DOHH2 (cell line): ENCODE data around the gene FBXO15.

Experiments used
- H3F3A ChIP-seq: fragments of 200-600 bp; sonication (generic), shearing (Covaris generic); 2 replicates; pipeline ENCODE4 v1.6.0; 2016; ENCODE audit warnings: antibody characterized with exemption, mild to moderate bottlenecking; ENCODE audit not compliant: control insufficient read depth, insufficient read depth
- H3K27ac ChIP-seq: fragments of 200-600 bp; sonication (generic); 2 replicates; pipeline ENCODE4 v1.5.1; 2014; ENCODE audit warnings: low read depth, mild to moderate bottlenecking, low read length, moderate library complexity
- H3K27me3 ChIP-seq: fragments of 200-600 bp; sonication (generic); 2 replicates; pipeline ENCODE4 v1.6.1; 2014; ENCODE audit warnings: mild to moderate bottlenecking, low read length, mixed read lengths; ENCODE audit not compliant: control insufficient read depth
- H3K36me3 ChIP-seq: fragments of 200-600 bp; sonication (generic); 2 replicates; pipeline ENCODE4 v1.6.1; 2014; ENCODE audit warnings: mild to moderate bottlenecking, low read length, moderate library complexity, mixed read lengths; ENCODE audit not compliant: control insufficient read depth
- H3K4me1 ChIP-seq: fragments of 200-600 bp; sonication (generic); 2 replicates; pipeline ENCODE4 v1.6.1; 2014; ENCODE audit warnings: mild to moderate bottlenecking, low read length, mixed read lengths; ENCODE audit not compliant: control insufficient read depth
- H3K4me2 ChIP-seq: fragments of 200-600 bp; sonication (generic); 2 replicates; pipeline ENCODE4 v1.6.0; 2014; ENCODE audit warnings: mild to moderate bottlenecking, low read length, moderate library complexity
- H3K4me3 ChIP-seq: fragments of 200-600 bp; sonication (generic); 2 replicates; pipeline ENCODE4 v1.5.1; 2014; ENCODE audit warnings: mild to moderate bottlenecking, low read length, mixed read lengths
- H3K79me2 ChIP-seq: fragments of 200-600 bp; sonication (generic); 2 replicates; pipeline ENCODE4 v1.6.1; 2014; ENCODE audit warnings: mild to moderate bottlenecking, low read length, mixed read lengths; ENCODE audit not compliant: control insufficient read depth
- H3K9me2 ChIP-seq: fragments of 200-600 bp; sonication (generic); replicated peaks from 2 replicates; pipeline ENCODE4 v1.6.1; 2014; ENCODE audit warnings: mild to moderate bottlenecking, low read length, mixed read lengths; ENCODE audit not compliant: control insufficient read depth
- H3K9me3 ChIP-seq: fragments of 200-600 bp; sonication (generic); 2 replicates; pipeline ENCODE4 v1.6.1; 2014; ENCODE audit warnings: antibody characterized with exemption, low read length, mixed read lengths; ENCODE audit not compliant: control insufficient read depth, insufficient read depth
- H4K20me1 ChIP-seq: fragments of 200-600 bp; sonication (generic); 2 replicates; pipeline ENCODE4 v1.6.0; 2014; ENCODE audit warnings: low read depth, mild to moderate bottlenecking, antibody characterized with exemption, low read length, moderate library complexity; ENCODE audit not compliant: control insufficient read depth, insufficient read depth
- CTCF ChIP-seq: fragments of 200-600 bp; sonication (generic); IDR thresholded peaks from one replicate; pipeline ENCODE4 v1.5.1; 2014; ENCODE audit warnings: antibody characterized with exemption, mild to moderate bottlenecking, low read depth, low read length; ENCODE audit not compliant: poor library complexity, severe bottlenecking
- EZH2phosphoT487 ChIP-seq: fragments of 200-600 bp; sonication (generic); IDR thresholded peaks from 2 replicates; pipeline ENCODE4 v1.6.1; 2017; ENCODE audit warnings: borderline replicate concordance, mild to moderate bottlenecking, antibody characterized with exemption, low read length, moderate library complexity, mixed read lengths

The FBXO15 gene

GRCh38 chr18:74040459-74041332 is 106.9 kb downstream of the FBXO15 start:
- Histone ChIP-seq H3K27me3 (no peaks in the 10 kb centered on the region), H3K4me1 (peaks cover 31% of the 10 kb centered on the region), H3K9me3 (no peaks in the 10 kb centered on the region), H3K4me2 (no peak overlapping the region), H3K36me3 (no peaks in the 10 kb centered on the region), H3K9me2 (no peaks in the 10 kb centered on the region), H4K20me1 (no peaks in the 10 kb centered on the region), H3K27ac (no peak overlapping the region), H3F3A (no peaks in the 10 kb centered on the region), H3K79me2 (no peaks in the 10 kb centered on the region), H3K4me3 (no peak overlapping the region)
- peak; percentile 91 for TF ChIP-seq CTCF
- TF ChIP-seq EZH2phosphoT487: no peak

- Histone ChIP-seq H3K27ac (no peak overlapping the region), H3K79me2 (no peaks in the 10 kb centered on the region), H3F3A (no peaks in the 10 kb centered on the region), H3K4me3 (no peak overlapping the region), H3K9me3 (no peaks in the 10 kb centered on the region), H4K20me1 (no peaks in the 10 kb centered on the region), H3K27me3 (no peaks in the 10 kb centered on the region), H3K4me1 (peaks cover 31% of the 10 kb centered on the region), H3K36me3 (no peaks in the 10 kb centered on the region), H3K9me2 (no peaks in the 10 kb centered on the region), H3K4me2 (no peak overlapping the region)
- no peak for TF ChIP-seq EZH2phosphoT487
- no peak for TF ChIP-seq CTCF
These were observed 107.6 kb downstream of the FBXO15 start for GRCh38 chr18:74040008-74040407.

- H3K36me3 ChIP-seq: no peaks in the 10 kb centered on the region
- H3K27ac ChIP-seq: no peak overlapping the region
- no peak overlapping the region for H3K4me3 ChIP-seq
- H3K27me3 ChIP-seq: no peaks in the 10 kb centered on the region
- no peaks in the 10 kb centered on the region for H3K79me2 ChIP-seq
- no peaks in the 10 kb centered on the region for H3K4me1 ChIP-seq
- no peaks in the 10 kb centered on the region for H3K9me2 ChIP-seq
- H3K4me2 ChIP-seq: no peak overlapping the region
- no peaks in the 10 kb centered on the region for H3F3A ChIP-seq
- no peaks in the 10 kb centered on the region for H4K20me1 ChIP-seq
- no peak for TF ChIP-seq CTCF
- TF ChIP-seq EZH2phosphoT487: no peak
- no peaks in the 10 kb centered on the region for H3K9me3 ChIP-seq
These were observed 118.5 kb downstream of the FBXO15 start for GRCh38 chr18:74029161-74029560.
